ENCODE measurements around the gene CTSD.

- no peak for TF ChIP-seq ZNF114 (CRISPR knock-in tag; IDR thresholded peaks at IDR 0.05)
- no peak for TF ChIP-seq CTCF (conservative IDR thresholded peaks at IDR 0.05; ENCODE audit: low read depth in 2 of 2)
- TF ChIP-seq POLR2AphosphoS5 (IDR thresholded peaks at IDR 0.05; ENCODE audit: low read depth), result no peak
- no peak for TF ChIP-seq REST (IDR thresholded peaks at IDR 0.05; ENCODE audit: unreplicated experiment)
- TF ChIP-seq EZH2 (IDR thresholded peaks at IDR 0.05; ENCODE audit: low read depth, unreplicated experiment), result no peak
- TF ChIP-seq ETS1 (IDR thresholded peaks at IDR 0.05), result no peak
- no peak for TF ChIP-seq JUNB (IDR thresholded peaks at IDR 0.05; ENCODE audit: unreplicated experiment)
Measured at GRCh38 chr11:1730059-1730629, 33.6 kb downstream of the CTSD start.

Data from GM23338 (cell line).